ENCODE results near the gene IHH. TPM values are rescaled to one million over a fixed set of nuclear protein-coding genes. Genes with fewer than 3 reads are reported as not detected.

IHH gene
- total RNA-seq, 6 experiments from 2014 or later, result 0.42 to 3.9 (median 1.1) TPM

- Histone ChIP-seq H3K9me3 (no peaks in the 10 kb centered on the region), H3K27me3 (no peaks in the 10 kb centered on the region), H3K4me1 (peaks cover 0 to 7% (median 0%) of the 10 kb centered on the region in 4 donors), H3K36me3 (no peaks in the 10 kb centered on the region), H3K27ac (no peak overlapping the region), H3K4me3 (no peak overlapping the region)
- intact Hi-C loops (cut with DNase I), result no loop called here
- TF ChIP-seq CTCF (IDR thresholded peaks at IDR 0.05) (no peak), POLR2A (IDR thresholded peaks at IDR 0.05) (no peak)
- 88% methylated on average over 1 of the region's 1 CpG for WGBS (ENCODE audit: insufficient coverage, low coverage, low lambda C conversion rate, missing lambda C conversion rate)
- ATAC-seq (no peak), DNase-seq (no peak)
Measured at GRCh38 chr2:219065484-219065883, 4.8 kb upstream of the IHH start.

DNA sequence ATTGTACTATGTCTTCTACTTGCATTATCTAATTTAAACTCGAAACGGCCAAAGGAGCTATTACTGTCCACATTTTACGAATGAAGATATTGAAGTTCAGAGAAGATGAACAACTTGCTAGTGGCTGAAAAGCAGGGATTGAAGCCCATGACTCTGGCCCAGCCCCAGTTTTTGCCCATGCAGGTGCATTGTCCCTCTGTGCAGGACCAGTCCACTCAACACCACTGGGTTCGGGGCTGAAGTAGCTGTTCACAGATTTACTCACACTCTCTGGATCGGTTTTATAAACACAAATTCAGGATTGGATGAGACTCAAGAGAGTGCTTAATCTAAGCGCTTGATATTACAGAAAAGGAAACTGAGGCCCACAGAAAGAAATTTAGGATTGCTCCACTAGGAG lies 1.4 kb upstream of the IHH start:
- no peaks in the 10 kb centered on the region for H3K9me3 ChIP-seq
- intact Hi-C loops (cut with DNase I), result no loop called here
- H3K4me3 ChIP-seq, result no peak overlapping the region
- DNase-seq (no peak), ATAC-seq (no peak)
- no peaks in the 10 kb centered on the region for H3K27me3 ChIP-seq
- 68% methylated on average over 6 of the region's 6 CpGs for WGBS (ENCODE audit: insufficient coverage, low coverage, low lambda C conversion rate, missing lambda C conversion rate)
- no peak overlapping the region for H3K27ac ChIP-seq
- no peaks in the 10 kb centered on the region for H3K36me3 ChIP-seq
- peaks cover 0 to 31% (median 9%) of the 10 kb centered on the region in 4 donors for H3K4me1 ChIP-seq
- TF ChIP-seq POLR2A (IDR thresholded peaks at IDR 0.05) (no peak), CTCF (IDR thresholded peaks at IDR 0.05) (no peak)

DNA sequence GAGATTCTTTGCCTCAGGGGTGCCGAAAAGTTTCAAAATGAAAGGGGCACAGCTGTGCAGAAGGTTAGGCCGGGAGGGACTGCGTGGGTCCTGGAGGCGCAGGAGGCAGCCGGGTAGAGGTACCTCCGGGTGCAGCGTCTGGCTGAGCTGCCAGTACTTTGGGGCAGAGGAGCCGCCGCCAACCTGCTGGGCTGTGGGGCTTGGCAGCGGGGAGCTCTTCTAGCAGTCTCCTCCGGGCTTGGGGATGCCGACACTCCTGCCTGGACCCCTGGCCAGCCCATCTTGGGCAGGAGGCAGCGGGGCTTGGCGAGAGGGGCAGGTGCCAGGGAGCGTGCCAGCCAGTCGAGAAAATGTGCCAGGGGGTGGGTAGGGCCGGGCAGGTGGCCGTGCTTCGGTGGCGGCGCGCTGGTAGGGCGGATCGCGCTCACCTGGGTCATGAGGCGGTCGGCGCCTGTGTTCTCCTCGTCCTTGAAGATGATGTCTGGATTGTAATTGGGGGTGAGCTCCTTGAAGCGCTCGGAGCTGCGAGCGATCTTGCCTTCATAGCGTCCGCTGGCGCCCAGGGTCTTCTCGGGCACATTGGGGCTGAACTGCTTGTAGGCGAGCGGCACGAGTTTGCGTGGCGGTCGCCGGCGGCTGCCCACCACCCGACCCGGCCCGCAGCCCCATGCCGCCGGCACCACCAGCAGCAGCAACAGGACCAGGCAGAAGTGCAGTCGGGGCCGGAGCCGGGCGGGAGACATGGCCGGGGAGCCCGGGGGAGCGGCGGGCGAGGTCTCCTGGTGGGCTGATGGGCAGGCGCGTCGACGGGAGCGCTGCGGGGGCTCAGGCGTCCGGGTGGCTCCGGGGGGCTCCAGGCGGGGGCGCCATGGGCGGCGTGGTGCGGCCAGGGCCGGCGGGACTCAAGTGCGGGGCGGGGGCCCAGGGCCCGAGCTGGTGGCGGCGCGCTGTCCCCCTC lies 717 bp downstream of the IHH start:
- H3K9me3 ChIP-seq, result no peaks in the 10 kb centered on the region
- peak overlapping the region in 1 of 3 donors; percentile 44 for H3K27ac ChIP-seq
- peak; percentile 39 to 62 (median 59) for DNase-seq
- H3K27me3 ChIP-seq, result no peaks in the 10 kb centered on the region
- peak overlapping the region; percentile 37 to 46 (median 43) for H3K4me3 ChIP-seq
- WGBS (ENCODE audit: insufficient coverage, low coverage, low lambda C conversion rate, missing lambda C conversion rate), result 0% methylated on average over 3 of the region's 81 CpGs
- intact Hi-C loops (cut with DNase I), result loop anchor here (2.0 to 10.0 kb wide), 3 partner anchors 61 to 97 kb away; no protein-coding TSS in a partner anchor
- peaks cover 0 to 31% (median 9%) of the 10 kb centered on the region in 4 donors for H3K4me1 ChIP-seq
- H3K36me3 ChIP-seq, result no peaks in the 10 kb centered on the region
- TF ChIP-seq POLR2A (IDR thresholded peaks at IDR 0.05) (no peak), CTCF (IDR thresholded peaks at IDR 0.05) (no peak)
- ATAC-seq, result peak; percentile 6 to 29 (median 8)

DNA sequence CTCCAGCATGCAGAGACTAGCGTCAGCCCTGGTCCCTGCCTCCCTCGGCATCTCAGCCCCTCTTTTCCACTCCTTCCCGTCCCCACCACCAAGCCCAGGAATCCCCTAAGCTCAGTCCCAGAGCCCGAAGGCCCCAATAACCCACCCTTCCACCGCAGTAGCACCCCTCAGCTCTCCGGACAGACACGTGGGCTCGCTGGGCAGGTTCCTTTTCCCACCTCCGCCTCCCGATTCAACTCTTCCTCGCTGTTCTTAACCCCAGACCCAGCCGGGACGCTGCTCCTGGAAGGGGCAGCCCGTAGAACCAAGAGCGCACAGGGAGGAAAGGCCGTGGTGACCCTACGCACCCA lies 1.4 kb downstream of the IHH start:
- peaks cover 0 to 31% (median 9%) of the 10 kb centered on the region in 4 donors for H3K4me1 ChIP-seq
- no peaks in the 10 kb centered on the region for H3K9me3 ChIP-seq
- H3K27ac ChIP-seq, result peak overlapping the region in 2 of 3 donors; percentile 8 to 44
- TF ChIP-seq CTCF (IDR thresholded peaks at IDR 0.05) (no peak), POLR2A (IDR thresholded peaks at IDR 0.05) (no peak)
- ATAC-seq (peak; percentile 3 to 10 (median 4)), DNase-seq (no peak)
- intact Hi-C loops (cut with DNase I), result loop anchor here (2.0 to 10.0 kb wide), 3 partner anchors 61 to 98 kb away; no protein-coding TSS in a partner anchor
- 4% methylated on average over 17 of the region's 17 CpGs for WGBS (ENCODE audit: insufficient coverage, low coverage, low lambda C conversion rate, missing lambda C conversion rate)
- H3K4me3 ChIP-seq, result peak overlapping the region; percentile 37 to 46 (median 43)
- H3K27me3 ChIP-seq, result no peaks in the 10 kb centered on the region
- no peaks in the 10 kb centered on the region for H3K36me3 ChIP-seq

Data from right lobe of liver (tissue), 6 donors.